A549 (cell line): ENCODE results near the gene TEX11.

ENCODE experiments used
- CBX8 ChIP-seq: fragments of 200-600 bp; sonication (generic); IDR thresholded peaks from 2 replicates; pipeline ENCODE4 v1.6.1; 2016
- CHD4 ChIP-seq: fragments of 200-600 bp; sonication (generic); IDR thresholded peaks from 2 replicates; pipeline ENCODE4 v1.6.1; 2016; ENCODE audit warnings: antibody characterized with exemption, mild to moderate bottlenecking, borderline replicate concordance
- GATA3 ChIP-seq: IDR thresholded peaks from 2 replicates; pipeline ENCODE4 v1.6.1; 2012; ENCODE audit warnings: borderline replicate concordance
- JUN ChIP-seq, 2 experiments: fragments of >200 bp; sonication (Bioruptor Twin); formaldehyde crosslinking; IDR thresholded peaks; 2 replicates in 1 of 2; 3 replicates in 1 of 2; pipeline ENCODE4 v1.6.1; 2016 to 2017
- MYC ChIP-seq: IDR thresholded peaks from 2 replicates; pipeline ENCODE4 v1.6.1; 2012; ENCODE audit warnings: mild to moderate bottlenecking, inconsistent platforms, low read length, improper control_type of control experiment, borderline replicate concordance
- POLR2A ChIP-seq: IDR thresholded peaks from 2 replicates; pipeline ENCODE4 v1.6.1; 2012; ENCODE audit warnings: mild to moderate bottlenecking, low read length
- RARB ChIP-seq: fragments of 250-450 bp; sonication (Bioruptor Pico); IDR thresholded peaks from 2 replicates; pipeline ENCODE4 v1.8.0; 2021; ENCODE audit warnings: mild to moderate bottlenecking, moderate library complexity
- RNF2 ChIP-seq: fragments of 200-600 bp; sonication (generic); IDR thresholded peaks from 2 replicates; pipeline ENCODE4 v1.6.1; 2016; ENCODE audit warnings: low read depth, mild to moderate bottlenecking, antibody characterized with exemption, moderate library complexity, borderline replicate concordance
- SMC3 ChIP-seq: fragments of >200 bp; sonication (Bioruptor Twin); formaldehyde crosslinking; IDR thresholded peaks from 3 replicates; pipeline ENCODE4 v1.6.1; 2018; ENCODE audit warnings: inconsistent platforms
- SREBF2 ChIP-seq: fragments of 450-650 bp; IDR thresholded peaks from 2 replicates; pipeline ENCODE4 v1.6.1; 2014; ENCODE audit warnings: mild to moderate bottlenecking, moderate library complexity
- TF ChIP-seq, protein P1 (sequence below): fragments of >200 bp; sonication (Bioruptor Twin); formaldehyde crosslinking; IDR thresholded peaks from 3 replicates; pipeline ENCODE4 v1.5.1; 2016
- TF ChIP-seq, protein P2 (sequence below): fragments of 150-350 bp; IDR thresholded peaks from 2 replicates; pipeline ENCODE4 v1.6.1; 2014; ENCODE audit warnings: low read depth, mild to moderate bottlenecking, low read length
- TF ChIP-seq, protein P3 (sequence below): fragments of 450-650 bp; IDR thresholded peaks from 2 replicates; pipeline ENCODE4 v1.6.1; 2014; ENCODE audit warnings: antibody characterized with exemption

DNA sequence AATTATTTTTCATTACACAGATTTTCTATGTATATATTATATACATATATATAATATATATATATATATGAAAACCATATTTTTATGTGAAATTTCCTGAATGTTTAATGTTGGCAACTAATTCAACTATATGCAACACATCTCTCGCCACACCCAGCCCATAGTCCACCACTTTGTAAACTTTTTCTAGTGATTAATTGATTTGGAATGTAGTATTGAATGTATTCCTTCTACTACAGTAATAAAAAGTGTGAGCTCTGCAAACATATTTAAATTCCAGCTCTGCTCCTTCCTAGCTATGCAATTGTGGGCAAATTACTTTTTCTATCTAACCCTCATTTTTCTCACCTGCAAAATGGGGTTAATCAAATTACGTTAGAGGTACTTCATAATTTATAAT lies 187.8 kb downstream of the TEX11 start:
- TF ChIP-seq SREBF2 = no peak
- no peak for TF ChIP-seq CBX8
- TF ChIP-seq, protein P1, sequence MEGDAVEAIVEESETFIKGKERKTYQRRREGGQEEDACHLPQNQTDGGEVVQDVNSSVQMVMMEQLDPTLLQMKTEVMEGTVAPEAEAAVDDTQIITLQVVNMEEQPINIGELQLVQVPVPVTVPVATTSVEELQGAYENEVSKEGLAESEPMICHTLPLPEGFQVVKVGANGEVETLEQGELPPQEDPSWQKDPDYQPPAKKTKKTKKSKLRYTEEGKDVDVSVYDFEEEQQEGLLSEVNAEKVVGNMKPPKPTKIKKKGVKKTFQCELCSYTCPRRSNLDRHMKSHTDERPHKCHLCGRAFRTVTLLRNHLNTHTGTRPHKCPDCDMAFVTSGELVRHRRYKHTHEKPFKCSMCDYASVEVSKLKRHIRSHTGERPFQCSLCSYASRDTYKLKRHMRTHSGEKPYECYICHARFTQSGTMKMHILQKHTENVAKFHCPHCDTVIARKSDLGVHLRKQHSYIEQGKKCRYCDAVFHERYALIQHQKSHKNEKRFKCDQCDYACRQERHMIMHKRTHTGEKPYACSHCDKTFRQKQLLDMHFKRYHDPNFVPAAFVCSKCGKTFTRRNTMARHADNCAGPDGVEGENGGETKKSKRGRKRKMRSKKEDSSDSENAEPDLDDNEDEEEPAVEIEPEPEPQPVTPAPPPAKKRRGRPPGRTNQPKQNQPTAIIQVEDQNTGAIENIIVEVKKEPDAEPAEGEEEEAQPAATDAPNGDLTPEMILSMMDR = no peak
- no peak for TF ChIP-seq JUN (IDR thresholded peaks at IDR 0.05)
- TF ChIP-seq CHD4 = no peak
- TF ChIP-seq, protein P2, sequence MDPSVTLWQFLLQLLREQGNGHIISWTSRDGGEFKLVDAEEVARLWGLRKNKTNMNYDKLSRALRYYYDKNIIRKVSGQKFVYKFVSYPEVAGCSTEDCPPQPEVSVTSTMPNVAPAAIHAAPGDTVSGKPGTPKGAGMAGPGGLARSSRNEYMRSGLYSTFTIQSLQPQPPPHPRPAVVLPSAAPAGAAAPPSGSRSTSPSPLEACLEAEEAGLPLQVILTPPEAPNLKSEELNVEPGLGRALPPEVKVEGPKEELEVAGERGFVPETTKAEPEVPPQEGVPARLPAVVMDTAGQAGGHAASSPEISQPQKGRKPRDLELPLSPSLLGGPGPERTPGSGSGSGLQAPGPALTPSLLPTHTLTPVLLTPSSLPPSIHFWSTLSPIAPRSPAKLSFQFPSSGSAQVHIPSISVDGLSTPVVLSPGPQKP = no peak
- TF ChIP-seq MYC = no peak
- no peak for TF ChIP-seq POLR2A
- no peak for TF ChIP-seq SMC3
- TF ChIP-seq, protein P3, sequence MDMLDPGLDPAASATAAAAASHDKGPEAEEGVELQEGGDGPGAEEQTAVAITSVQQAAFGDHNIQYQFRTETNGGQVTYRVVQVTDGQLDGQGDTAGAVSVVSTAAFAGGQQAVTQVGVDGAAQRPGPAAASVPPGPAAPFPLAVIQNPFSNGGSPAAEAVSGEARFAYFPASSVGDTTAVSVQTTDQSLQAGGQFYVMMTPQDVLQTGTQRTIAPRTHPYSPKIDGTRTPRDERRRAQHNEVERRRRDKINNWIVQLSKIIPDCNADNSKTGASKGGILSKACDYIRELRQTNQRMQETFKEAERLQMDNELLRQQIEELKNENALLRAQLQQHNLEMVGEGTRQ = no peak
- no peak for TF ChIP-seq GATA3
- no peak for TF ChIP-seq RNF2
- no peak for TF ChIP-seq RARB (CRISPR knock-in tag)
